D721Med (cell line): ENCODE measurements around the gene NSMCE1.

Source experiments
- DNase-seq: peaks from one replicate; pipeline ENCODE4 v3.0.0; 2011; ENCODE audit warnings: low spot score; ENCODE audit not compliant: insufficient read length
- FAIRE-seq: peaks from 2 replicates; lab custom pipeline; 2011; peaks lifted over from hg19 to GRCh38; lab: Jason Lieb, UNC
- CTCF ChIP-seq: IDR thresholded peaks from 2 replicates; pipeline ENCODE4 v1.5.1; 2012; ENCODE audit warnings: mild to moderate bottlenecking, control low read depth; ENCODE audit not compliant: insufficient read depth; ENCODE audit errors: missing control alignments

Gene NSMCE1

GRCh38 chr16:27177031-27177774 lies 91.4 kb downstream of the NSMCE1 start:
- DNase-seq (no peak), FAIRE-seq (no peak)
- TF ChIP-seq CTCF: no peak

- no peak for TF ChIP-seq CTCF
- no peak for DNase-seq
- FAIRE-seq: no peak
Observed at GRCh38 chr16:27175888-27176287, 92.7 kb downstream of the NSMCE1 start.
